Spleen (tissue), 11 donors: Measurements from ENCODE around the gene PDE4D. TPM values are rescaled to one million over a fixed set of nuclear protein-coding genes. Genes with fewer than 3 reads are reported as not detected.

Experiments used
- DNase-seq: peaks from one replicate; pipeline ENCODE4 v3.0.0-alpha.2; 2020
- H3K27ac ChIP-seq, 8 donors: fragments of 200-600 bp; sonication (generic) in 7 of 8; 1 replicate in 4 of 8; 2 replicates in 4 of 8; pipeline versions ENCODE4 v1.5.0 to v1.8.0; 2016 to 2021; ENCODE audit warnings: inconsistent platforms in 4 of 8, mild to moderate bottlenecking in 4 of 8, moderate library complexity in 1 of 8
- H3K27me3 ChIP-seq, 7 donors: fragments of 200-600 bp; sonication (generic) in 6 of 7; replicated peaks in 1 of 7; 1 replicate in 4 of 7; 2 replicates in 3 of 7; pipeline versions ENCODE4 v1.5.0 to v1.8.0; 2016 to 2021; ENCODE audit warnings: inconsistent platforms in 3 of 7, mild to moderate bottlenecking in 1 of 7
- H3K36me3 ChIP-seq, 6 donors: fragments of 200-600 bp; sonication (generic) in 5 of 6; 1 replicate in 4 of 6; 2 replicates in 2 of 6; pipeline versions ENCODE4 v1.5.0 to v1.8.0; 2016 to 2021; ENCODE audit warnings: inconsistent platforms in 2 of 6
- H3K4me1 ChIP-seq, 6 donors: fragments of 200-600 bp; sonication (generic) in 5 of 6; 1 replicate in 3 of 6; 2 replicates in 3 of 6; pipeline versions ENCODE4 v1.5.0 to v1.8.0; 2016 to 2021; ENCODE audit warnings: inconsistent platforms in 3 of 6
- H3K4me3 ChIP-seq, 8 donors: fragments of 200-600 bp; sonication (generic) in 7 of 8; 1 replicate in 4 of 8; 2 replicates in 4 of 8; pipeline versions ENCODE4 v1.5.0 to v1.8.0; 2016 to 2021; ENCODE audit warnings: inconsistent platforms in 4 of 8, mild to moderate bottlenecking in 4 of 8, moderate library complexity in 2 of 8
- H3K9me3 ChIP-seq, 8 donors: fragments of 200-600 bp; sonication (generic) in 7 of 8; 1 replicate in 4 of 8; 2 replicates in 4 of 8; pipeline versions ENCODE4 v1.5.0 to v1.8.0; 2016 to 2021; ENCODE audit warnings: inconsistent platforms in 4 of 8
- CTCF ChIP-seq, 11 experiments: fragments of 200-600 bp in 7 of 11; fragments of 450-650 bp in 4 of 11; sonication (generic) in 4 of 11; IDR thresholded peaks in 8 of 11; conservative IDR thresholded peaks in 3 of 11; 1 replicate in 7 of 11; 2 replicates in 4 of 11; pipeline versions ENCODE4 v1.4.0 to v1.8.0; 2016 to 2021; ENCODE audit warnings: antibody characterized with exemption in 11 of 11, inconsistent platforms in 4 of 11, mild to moderate bottlenecking in 1 of 11
- POLR2A ChIP-seq, 3 donors: fragments of 450-650 bp; IDR thresholded peaks; one replicate each; pipeline ENCODE4 v1.5.1; 2017; ENCODE audit warnings: antibody characterized with exemption in 3 of 3, mild to moderate bottlenecking in 1 of 3
- POLR2AphosphoS5 ChIP-seq, 3 donors: sonication (generic); formaldehyde crosslinking; IDR thresholded peaks; one replicate each; pipeline ENCODE4 v1.5.1; 2017; ENCODE audit warnings: antibody characterized with exemption in 3 of 3
- WGBS, 5 donors: extraction: QIAGEN DNeasy Blood & Tissue Kit in 3 of 5; methylation state at CpG; one replicate each; pipeline versions ENCODE4 v1.1.5 to v1.1.7; 2013 to 2018; 5-methylcytosine and 5-hydroxymethylcytosine counted together
- intact Hi-C: fragments of 100-400 bp; cut with DNase I; formaldehyde crosslinking; loops from one replicate; pipeline ENCODE4 v1.15.0; 2023; ENCODE audit warnings: low total_unique reads
- polyA plus RNA-seq, 3 donors: library from polyadenylated mRNA; stranded (reverse); fragments of 200-250 nt; gene quantifications; one replicate each; pipeline ENCODE4 v1.2.1, GENCODE V29; 2013
- total RNA-seq, 7 donors: library from RNA; depleted of rRNA in 3 of 7; stranded (reverse); fragments of >200 nt in 3 of 7; fragmentation: NEBNext Ultra II Directional in 4 of 7; extraction: Animal tissue kit (Norgen Biotek cat#: 25700) in 4 of 7; gene quantifications; one replicate each; pipeline versions ENCODE4 v1.1.0 to v1.2.1, GENCODE V29; 2016 to 2021
- donor health status: healthy with polysubstance abuse.
- donor health status: DM: no; HTN: no; CAD: no; lungs with moderate emphysema.
- donor health status: DM: no; HTN: no; CAD: no.
- donor health status: Bipolar disorder and iron deficiency.
- donor health status: healthy.
- donor health status: DM: no; HTN: no; CAD: no.
- donor health status: DM: yes; HTN: yes; CAD: no.

PDE4D gene
- total and polyA plus RNA-seq, 10 donors, result 0.88 to 51.8 (median 18.2) TPM

DNA sequence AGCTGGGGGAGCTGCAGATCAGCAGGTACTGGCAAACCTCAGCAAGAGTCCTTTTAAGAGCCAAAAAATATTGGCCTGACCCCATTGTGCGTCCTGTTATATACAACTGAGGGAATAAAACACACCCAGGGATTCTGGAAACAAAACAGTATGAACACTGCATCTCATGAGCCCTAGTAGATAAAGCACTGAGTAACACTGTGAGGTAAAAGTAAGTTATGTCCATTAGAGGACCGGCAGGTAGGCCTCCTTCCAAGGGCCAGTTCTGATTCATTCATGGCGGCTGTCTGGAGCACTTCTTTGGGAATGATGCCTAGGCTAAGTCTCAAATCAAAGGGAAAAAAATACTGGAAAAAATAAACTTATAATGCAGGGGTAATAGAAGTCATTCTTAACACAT lies 64.9 kb downstream of the PDE4D start:
- WGBS, 5 donors, result 89 to 97% (median 90%) methylated on average over 3 of the region's 3 CpGs
- no peak overlapping the region for H3K27ac ChIP-seq
- H3K27me3 ChIP-seq, result no peaks in the 10 kb centered on the region
- TF ChIP-seq CTCF (IDR thresholded peaks at IDR 0.05 in 8 of 11, conservative IDR thresholded peaks at IDR 0.05 in 3 of 11), result no peak
- no peak for TF ChIP-seq POLR2AphosphoS5 (IDR thresholded peaks at IDR 0.05)
- TF ChIP-seq POLR2A (IDR thresholded peaks at IDR 0.05), result no peak
- no peaks in the 10 kb centered on the region for H3K9me3 ChIP-seq
- no peak for DNase-seq
- no peaks in the 10 kb centered on the region for H3K36me3 ChIP-seq
- no peak overlapping the region for H3K4me3 ChIP-seq
- intact Hi-C loops, result no loop called here
- H3K4me1 ChIP-seq, result no peaks in the 10 kb centered on the region

DNA sequence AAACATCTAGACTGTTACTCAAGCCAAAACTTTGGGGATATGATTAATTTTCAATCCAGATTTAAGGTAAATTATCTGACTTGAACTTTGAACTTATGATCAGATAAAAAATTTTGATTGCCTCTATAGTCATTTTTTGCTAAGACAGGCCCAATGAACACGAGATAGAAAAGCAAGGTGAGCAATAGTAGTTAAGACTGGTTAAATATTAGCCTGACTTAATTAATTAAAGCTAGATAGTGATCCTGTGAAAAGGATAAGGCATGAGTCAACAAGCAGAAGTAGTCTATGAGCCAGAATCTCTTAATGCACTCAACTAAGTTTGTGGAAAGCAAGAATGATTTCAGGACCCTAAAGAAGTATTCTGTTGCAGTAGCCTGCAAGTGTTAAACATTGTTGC lies 66.5 kb downstream of the PDE4D start:
- Histone ChIP-seq H3K27me3 (no peaks in the 10 kb centered on the region), H3K4me1 (no peaks in the 10 kb centered on the region), H3K4me3 (no peak overlapping the region), H3K27ac (no peak overlapping the region), H3K9me3 (no peaks in the 10 kb centered on the region), H3K36me3 (no peaks in the 10 kb centered on the region)
- 61 to 78% (median 75%) methylated on average over 1 of the region's 1 CpG for WGBS, 5 donors
- no peak for DNase-seq
- TF ChIP-seq POLR2A (IDR thresholded peaks at IDR 0.05), result no peak
- TF ChIP-seq POLR2AphosphoS5 (IDR thresholded peaks at IDR 0.05), result no peak
- TF ChIP-seq CTCF (IDR thresholded peaks at IDR 0.05 in 8 of 11, conservative IDR thresholded peaks at IDR 0.05 in 3 of 11), result no peak
- intact Hi-C loops, result no loop called here

- Histone ChIP-seq H3K9me3 (no peaks in the 10 kb centered on the region), H3K36me3 (no peaks in the 10 kb centered on the region), H3K27ac (no peak overlapping the region), H3K27me3 (no peaks in the 10 kb centered on the region), H3K4me1 (no peaks in the 10 kb centered on the region), H3K4me3 (no peak overlapping the region)
- TF ChIP-seq POLR2A (IDR thresholded peaks at IDR 0.05), result no peak
- no peak for TF ChIP-seq CTCF (IDR thresholded peaks at IDR 0.05 in 8 of 11, conservative IDR thresholded peaks at IDR 0.05 in 3 of 11)
- TF ChIP-seq POLR2AphosphoS5 (IDR thresholded peaks at IDR 0.05), result no peak
- 72 to 83% (median 79%) methylated on average over 2 of the region's 2 CpGs for WGBS, 5 donors
- DNase-seq, result no peak
- intact Hi-C loops, result no loop called here
These were observed 70.1 kb downstream of the PDE4D start for GRCh38 chr5:59823420-59823819.

DNA sequence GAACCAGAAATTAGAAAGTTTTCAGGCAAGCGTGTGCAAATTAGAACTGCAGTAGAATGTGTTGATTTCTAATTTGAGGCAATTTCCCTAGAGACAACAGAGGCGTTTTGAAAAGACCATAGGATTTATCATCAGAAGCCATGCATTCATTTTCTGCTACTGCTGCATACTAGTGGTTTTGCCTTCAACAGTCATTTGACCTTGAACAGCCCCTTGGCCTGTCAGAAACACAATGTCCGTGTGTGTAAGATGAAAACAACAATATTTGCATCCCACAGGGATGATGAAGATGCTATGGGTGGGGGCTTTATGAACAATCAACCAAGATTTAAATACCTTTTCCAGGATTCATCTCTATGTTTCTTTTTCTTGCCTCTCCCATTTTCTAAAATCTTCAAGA lies 73.7 kb downstream of the PDE4D start:
- no peak for DNase-seq
- no peaks in the 10 kb centered on the region for H3K27me3 ChIP-seq
- intact Hi-C loops, result loop anchor here (10.0 kb wide), 2 partner anchors 475 to 765 kb away; no protein-coding TSS in a partner anchor
- no peaks in the 10 kb centered on the region for H3K9me3 ChIP-seq
- H3K4me1 ChIP-seq, result no peaks in the 10 kb centered on the region
- no peak overlapping the region for H3K4me3 ChIP-seq
- 60 to 72% (median 65%) methylated on average over 3 of the region's 3 CpGs for WGBS, 5 donors
- H3K36me3 ChIP-seq, result no peaks in the 10 kb centered on the region
- H3K27ac ChIP-seq, result no peak overlapping the region
- TF ChIP-seq CTCF (IDR thresholded peaks at IDR 0.05 in 8 of 11, conservative IDR thresholded peaks at IDR 0.05 in 3 of 11) (no peak), POLR2AphosphoS5 (IDR thresholded peaks at IDR 0.05) (no peak), POLR2A (IDR thresholded peaks at IDR 0.05) (no peak)
